A673 (cell line): Measurements from ENCODE around the gene VANGL2. TPM values are rescaled to one million over a fixed set of nuclear protein-coding genes. Genes with fewer than 3 reads are reported as not detected.
A peak's percentile ranks its signal among the peaks of the same experiment; 100 is the strongest.

Source experiments
- BruUV-seq: library from RNA; stranded (reverse); fragments of 400-500 nt; replicated peaks from 2 replicates; lab custom pipeline; 2021; lab: Mats Ljungman, UMichigan
- CTCF ChIA-PET: fragments of 300-600 bp; sonication (Branson Sonifier 250); formaldehyde crosslinking; loops from one replicate; lab custom pipeline; 2022; ENCODE audit warnings: antibody characterized with exemption; lab: Charles Lee
- POLR2A ChIA-PET: fragments of 300-600 bp; sonication (Branson Sonifier 250); formaldehyde crosslinking; loops from one replicate; lab custom pipeline; 2022; ENCODE audit warnings: antibody characterized with exemption; ENCODE audit not compliant: low non-redundant PET; lab: Charles Lee
- DNase-seq: peaks from one replicate; pipeline ENCODE4 v3.0.0-alpha.2; 2015; ENCODE audit warnings: low spot score
- H3K27ac ChIP-seq: fragments of 200-600 bp; sonication (generic); 2 replicates; pipeline ENCODE4 v1.5.1; 2016; ENCODE audit warnings: mixed run types, low read depth, mild to moderate bottlenecking, mixed read lengths, antibody characterized with exemption, low read length; ENCODE audit not compliant: poor library complexity, severe bottlenecking
- H3K27me3 ChIP-seq: fragments of 200-600 bp; sonication (generic); replicated peaks from 2 replicates; pipeline ENCODE4 v1.6.1; 2017; ENCODE audit warnings: mixed run types, low read depth, mild to moderate bottlenecking, mixed read lengths, antibody characterized with exemption, low read length; ENCODE audit not compliant: insufficient read depth, poor library complexity
- H3K36me3 ChIP-seq: fragments of 200-600 bp; sonication (generic); 2 replicates; pipeline ENCODE4 v1.6.1; 2016; ENCODE audit warnings: mixed run types, mild to moderate bottlenecking, mixed read lengths, antibody characterized with exemption, low read length; ENCODE audit not compliant: insufficient read depth, poor library complexity, severe bottlenecking
- H3K4me1 ChIP-seq: fragments of 200-600 bp; sonication (generic); 2 replicates; pipeline ENCODE4 v1.6.1; 2017; ENCODE audit warnings: mixed run types, mild to moderate bottlenecking, mixed read lengths, antibody characterized with exemption, low read length; ENCODE audit not compliant: insufficient read depth, poor library complexity, severe bottlenecking
- H3K4me3 ChIP-seq: fragments of 200-600 bp; sonication (generic); 2 replicates; pipeline ENCODE4 v1.5.1; 2016; ENCODE audit warnings: low read depth, mixed run types, mild to moderate bottlenecking, mixed read lengths, low read length; ENCODE audit not compliant: poor library complexity, severe bottlenecking
- H3K9me3 ChIP-seq: fragments of 200-600 bp; sonication (generic); 2 replicates; pipeline ENCODE4 v1.6.1; 2016; ENCODE audit warnings: mixed run types, low read depth, mild to moderate bottlenecking, mixed read lengths, antibody characterized with exemption, low read length; ENCODE audit not compliant: poor library complexity, severe bottlenecking
- CTCF ChIP-seq: fragments of 300-800, 200-600 bp; sonication (generic); conservative IDR thresholded peaks from 2 replicates; pipeline ENCODE4 v1.5.1; 2017; ENCODE audit warnings: low read depth, mild to moderate bottlenecking, antibody characterized with exemption, low read length, moderate library complexity, mixed read lengths
- EZH2 ChIP-seq: fragments of 200-600 bp; sonication (generic); IDR thresholded peaks from 2 replicates; pipeline ENCODE4 v1.6.1; 2017; ENCODE audit warnings: borderline replicate concordance, low read depth, mild to moderate bottlenecking, mixed read lengths, antibody characterized with exemption, low read length; ENCODE audit not compliant: poor library complexity, severe bottlenecking
- intact Hi-C: fragments of 100-400 bp; cut with micrococcal nuclease; formaldehyde crosslinking; loops from one replicate; pipeline ENCODE4 v1.10.0; 2022; ENCODE audit not compliant: unreplicated experiment
- total RNA-seq: library from RNA; stranded (reverse); gene quantifications from 2 replicates; pipeline ENCODE4 v1.2.3, GENCODE V29; 2021

VANGL2 gene
- total RNA-seq, 1 experiment from 2014 or later, result 20.9 TPM

- H3K4me1 ChIP-seq, result no peaks in the 10 kb centered on the region
- H3K36me3 ChIP-seq, result no peaks in the 10 kb centered on the region
- TF ChIP-seq EZH2 (no peak), CTCF (no peak)
- no peak overlapping the region for H3K4me3 ChIP-seq
- H3K9me3 ChIP-seq, result no peaks in the 10 kb centered on the region
- intact Hi-C loops, result no loop called here
- H3K27ac ChIP-seq, result no peak overlapping the region
- ChIA-PET CTCF (no interaction called here), POLR2A (no interaction called here)
- no peaks in the 10 kb centered on the region for H3K27me3 ChIP-seq
- no TSS peak for BruUV-seq
- DNase-seq, result no peak
Observed at GRCh38 chr1:160459687-160460086, 59.3 kb downstream of the VANGL2 start.

GRCh38 chr1:160460214-160460642 is 59.9 kb downstream of the VANGL2 start:
- CTCF ChIA-PET, result no interaction called here
- H3K4me1 ChIP-seq, result no peaks in the 10 kb centered on the region
- intact Hi-C loops, result no loop called here
- H3K9me3 ChIP-seq, result no peaks in the 10 kb centered on the region
- H3K27me3 ChIP-seq, result no peaks in the 10 kb centered on the region
- H3K36me3 ChIP-seq, result no peaks in the 10 kb centered on the region
- BruUV-seq, result no TSS peak
- POLR2A ChIA-PET, result no interaction called here
- TF ChIP-seq EZH2, result no peak
- TF ChIP-seq CTCF, result no peak
- no peak overlapping the region for H3K27ac ChIP-seq
- no peak for DNase-seq
- no peak overlapping the region for H3K4me3 ChIP-seq

- Histone ChIP-seq H3K27ac (no peak overlapping the region), H3K4me1 (no peaks in the 10 kb centered on the region), H3K27me3 (no peaks in the 10 kb centered on the region), H3K4me3 (no peak overlapping the region), H3K9me3 (no peaks in the 10 kb centered on the region), H3K36me3 (no peaks in the 10 kb centered on the region)
- peak; percentile 21 for DNase-seq
- ChIA-PET CTCF (no interaction called here), POLR2A (no interaction called here)
- intact Hi-C loops, result no loop called here
- BruUV-seq, result no TSS peak
- no peak for TF ChIP-seq EZH2
- TF ChIP-seq CTCF, result no peak
Observed at GRCh38 chr1:160460683-160461287, 60.4 kb downstream of the VANGL2 start.
